ENCODE data around the gene SRSF3. TPM values are rescaled to one million over a fixed set of nuclear protein-coding genes. Genes with fewer than 3 reads are reported as not detected.
"Not testable (repeated sequence)": the region's sequence is repeated elsewhere in the genome, so short reads cannot be mapped to it uniquely, and the experiment has no call there.

Gene SRSF3
- total RNA-seq, 1 donor from 2014 or later: 94.7 TPM

GRCh38 chr6:36597775-36598174 is 3.6 kb downstream of the SRSF3 start:
- intact Hi-C loops (cut with DNase I): no loop called here
- Histone ChIP-seq H3K27me3 (no peaks in the 10 kb centered on the region), H3K36me3 (peaks cover 61 to 62% of the 10 kb centered on the region in 2 donors), H3K9me3 (no peaks in the 10 kb centered on the region), H3K4me3 (peak overlapping the region; percentile 69 to 71), H3K4me1 (peaks cover 19 to 50% of the 10 kb centered on the region in 2 donors), H3K27ac (peak overlapping the region in 1 of 2 donors; percentile 97)
- DNase-seq (ENCODE audit: low spot score in 2 of 2): peak in 1 of 2 donors; percentile 38
- TF ChIP-seq, protein P1, sequence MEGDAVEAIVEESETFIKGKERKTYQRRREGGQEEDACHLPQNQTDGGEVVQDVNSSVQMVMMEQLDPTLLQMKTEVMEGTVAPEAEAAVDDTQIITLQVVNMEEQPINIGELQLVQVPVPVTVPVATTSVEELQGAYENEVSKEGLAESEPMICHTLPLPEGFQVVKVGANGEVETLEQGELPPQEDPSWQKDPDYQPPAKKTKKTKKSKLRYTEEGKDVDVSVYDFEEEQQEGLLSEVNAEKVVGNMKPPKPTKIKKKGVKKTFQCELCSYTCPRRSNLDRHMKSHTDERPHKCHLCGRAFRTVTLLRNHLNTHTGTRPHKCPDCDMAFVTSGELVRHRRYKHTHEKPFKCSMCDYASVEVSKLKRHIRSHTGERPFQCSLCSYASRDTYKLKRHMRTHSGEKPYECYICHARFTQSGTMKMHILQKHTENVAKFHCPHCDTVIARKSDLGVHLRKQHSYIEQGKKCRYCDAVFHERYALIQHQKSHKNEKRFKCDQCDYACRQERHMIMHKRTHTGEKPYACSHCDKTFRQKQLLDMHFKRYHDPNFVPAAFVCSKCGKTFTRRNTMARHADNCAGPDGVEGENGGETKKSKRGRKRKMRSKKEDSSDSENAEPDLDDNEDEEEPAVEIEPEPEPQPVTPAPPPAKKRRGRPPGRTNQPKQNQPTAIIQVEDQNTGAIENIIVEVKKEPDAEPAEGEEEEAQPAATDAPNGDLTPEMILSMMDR (IDR thresholded peaks at IDR 0.05): no peak

GRCh38 chr6:36598326-36598725 is 4.2 kb downstream of the SRSF3 start:
- Histone ChIP-seq H3K4me3 (peak overlapping the region; percentile 69 to 71), H3K27ac (peak overlapping the region in 1 of 2 donors; percentile 97), H3K9me3 (no peaks in the 10 kb centered on the region), H3K4me1 (peaks cover 24 to 51% of the 10 kb centered on the region in 2 donors), H3K36me3 (peaks cover 67 to 68% of the 10 kb centered on the region in 2 donors), H3K27me3 (no peaks in the 10 kb centered on the region)
- peak in 1 of 2 donors; percentile 45 for DNase-seq (ENCODE audit: low spot score in 2 of 2)
- intact Hi-C loops (cut with DNase I): no loop called here
- TF ChIP-seq, protein P1 (IDR thresholded peaks at IDR 0.05): no peak

DNA sequence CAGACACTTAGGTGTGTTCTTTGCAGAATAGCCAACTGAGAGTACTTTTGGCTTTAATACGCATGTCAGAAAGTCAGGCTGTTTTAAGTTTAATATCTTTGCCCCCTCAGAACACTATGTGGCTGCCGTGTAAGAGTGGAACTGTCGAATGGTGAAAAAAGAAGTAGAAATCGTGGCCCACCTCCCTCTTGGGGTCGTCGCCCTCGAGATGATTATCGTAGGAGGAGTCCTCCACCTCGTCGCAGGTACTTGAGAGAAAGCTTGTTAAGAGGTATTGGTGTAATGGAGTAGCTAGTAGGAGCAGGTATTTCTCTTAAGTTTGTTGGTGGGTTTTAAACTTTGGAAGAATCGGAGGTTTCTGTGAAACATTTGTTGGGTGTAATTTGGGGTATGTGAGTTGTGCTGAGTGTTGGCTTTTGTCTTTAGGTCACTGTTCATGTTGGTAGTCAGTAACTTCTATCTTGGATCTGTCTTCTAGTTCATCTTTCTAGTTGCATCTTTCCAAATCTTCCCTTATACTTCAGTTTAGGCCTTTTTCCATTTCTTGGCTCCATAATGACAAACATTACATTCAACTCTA is 4.7 kb downstream of the SRSF3 start:
- H3K27me3 ChIP-seq: no peaks in the 10 kb centered on the region
- H3K36me3 ChIP-seq: peaks cover 72 to 73% of the 10 kb centered on the region in 2 donors
- H3K27ac ChIP-seq: peak overlapping the region in 1 of 2 donors; percentile 97
- intact Hi-C loops (cut with DNase I): no loop called here
- DNase-seq (ENCODE audit: low spot score in 2 of 2): no peak
- TF ChIP-seq, protein P1 (IDR thresholded peaks at IDR 0.05): no peak
- H3K9me3 ChIP-seq: no peaks in the 10 kb centered on the region
- H3K4me1 ChIP-seq: peaks cover 24 to 54% of the 10 kb centered on the region in 2 donors
- peak overlapping the region; percentile 69 to 71 for H3K4me3 ChIP-seq

- H3K9me3 ChIP-seq: no peaks in the 10 kb centered on the region
- H3K36me3 ChIP-seq: peaks cover 81 to 83% of the 10 kb centered on the region in 2 donors
- peak overlapping the region in 1 of 2 donors; percentile 35 for H3K27ac ChIP-seq
- intact Hi-C loops (cut with DNase I): no loop called here
- H3K4me3 ChIP-seq: peak overlapping the region; percentile 24 to 69
- peak in 1 of 2 donors; percentile 72 for DNase-seq (ENCODE audit: low spot score in 2 of 2)
- H3K4me1 ChIP-seq: peaks cover 24 to 62% of the 10 kb centered on the region in 2 donors
- no peaks in the 10 kb centered on the region for H3K27me3 ChIP-seq
- TF ChIP-seq, protein P1 (IDR thresholded peaks at IDR 0.05): no peak
These were observed 5.6 kb downstream of the SRSF3 start for GRCh38 chr6:36599791-36600209.

DNA sequence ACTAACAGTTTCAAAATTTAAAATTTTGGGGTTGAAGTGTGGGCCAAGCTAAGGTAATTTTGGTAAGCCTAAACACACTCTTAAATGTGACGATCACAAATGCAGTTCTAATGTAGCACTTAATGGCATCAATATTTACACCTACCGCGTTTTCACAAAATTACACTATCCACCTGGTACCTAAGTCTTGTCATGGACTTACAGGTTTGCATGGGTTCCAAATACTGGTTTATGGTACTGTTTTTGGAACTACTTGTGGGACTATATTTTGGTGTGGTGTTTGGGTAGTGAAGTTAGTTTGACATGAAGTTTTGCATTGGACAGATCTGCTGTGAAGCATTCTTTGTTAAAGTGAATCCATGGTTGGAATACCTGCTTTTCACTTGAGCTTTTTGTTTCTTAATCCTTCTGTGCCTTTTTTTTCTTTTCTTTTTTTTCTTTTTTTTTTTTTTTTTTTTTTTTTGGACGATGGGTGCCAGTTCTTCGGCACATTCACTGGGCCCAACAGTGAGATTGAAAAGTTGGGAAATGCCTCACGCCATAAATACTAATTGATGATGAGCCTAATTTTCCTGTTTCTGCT is 6.5 kb downstream of the SRSF3 start:
- peak overlapping the region in 1 of 2 donors; percentile 15 for H3K27ac ChIP-seq
- peaks cover 88 to 91% of the 10 kb centered on the region in 2 donors for H3K36me3 ChIP-seq
- TF ChIP-seq, protein P1 (IDR thresholded peaks at IDR 0.05): no peak

DNA sequence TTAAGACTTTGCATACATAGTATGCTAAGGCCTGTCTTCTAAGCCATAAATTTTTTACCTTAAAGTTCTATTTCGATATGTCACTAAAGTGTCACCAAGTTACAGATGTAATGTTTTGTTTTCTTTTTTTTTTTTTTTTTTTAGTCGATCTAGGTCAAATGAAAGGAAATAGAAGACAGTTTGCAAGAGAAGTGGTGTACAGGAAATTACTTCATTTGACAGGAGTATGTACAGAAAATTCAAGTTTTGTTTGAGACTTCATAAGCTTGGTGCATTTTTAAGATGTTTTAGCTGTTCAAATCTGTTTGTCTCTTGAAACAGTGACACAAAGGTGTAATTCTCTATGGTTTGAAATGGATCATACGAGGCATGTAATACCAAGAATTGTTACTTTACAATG is 7.7 kb downstream of the SRSF3 start:
- Histone ChIP-seq H3K36me3 (peaks cover 90 to 100% of the 10 kb centered on the region in 2 donors), H3K4me1 (peaks cover 26 to 79% of the 10 kb centered on the region in 2 donors)
- H3K9me3 ChIP-seq; DNase-seq (ENCODE audit: low spot score in 2 of 2); H3K4me3 ChIP-seq; intact Hi-C loops (cut with DNase I); H3K27me3 ChIP-seq; H3K27ac ChIP-seq: not testable (repeated sequence)

More for the DNA sequence above, 6.5 kb downstream of the SRSF3 start:
- intact Hi-C loops (cut with DNase I): no loop called here
- no peaks in the 10 kb centered on the region for H3K9me3 ChIP-seq
- DNase-seq (ENCODE audit: low spot score in 2 of 2): no peak
- H3K4me1 ChIP-seq: peaks cover 26 to 68% of the 10 kb centered on the region in 2 donors
- no peaks in the 10 kb centered on the region for H3K27me3 ChIP-seq
- peak overlapping the region in 1 of 2 donors; percentile 69 for H3K4me3 ChIP-seq

Data from ascending aorta (tissue), 2 donors.